SU-DHL-6 (cell line): ENCODE measurements around the gene PMFBP1.

Experiments used
- H2AFZ ChIP-seq: fragments of 200-600 bp; sonication (generic); 2 replicates; pipeline ENCODE4 v1.6.1; 2014; ENCODE audit warnings: low read depth, mild to moderate bottlenecking, moderate library complexity, mixed read lengths, antibody characterized with exemption, low read length; ENCODE audit not compliant: severe bottlenecking
- H3F3A ChIP-seq: fragments of 200-600 bp; shearing (Covaris generic); 2 replicates; pipeline ENCODE4 v1.6.0; 2016; ENCODE audit warnings: antibody characterized with exemption, mild to moderate bottlenecking; ENCODE audit not compliant: insufficient read depth
- H3K27ac ChIP-seq: fragments of 200-600 bp; sonication (generic); 2 replicates; pipeline ENCODE4 v1.5.1; 2016; ENCODE audit warnings: low read depth, mild to moderate bottlenecking, low read length, moderate library complexity, mixed read lengths
- H3K27me3 ChIP-seq: fragments of 200-600 bp; sonication (generic), shearing (Covaris generic); 2 replicates; pipeline ENCODE4 v1.6.0; 2014; ENCODE audit warnings: mild to moderate bottlenecking, low read length
- H3K36me3 ChIP-seq: fragments of 200-600 bp; sonication (generic); 2 replicates; pipeline ENCODE4 v1.6.1; 2014; ENCODE audit warnings: mild to moderate bottlenecking, low read length, mixed read lengths
- H3K4me2 ChIP-seq: fragments of 300-600, 200-600 bp; shearing (Covaris generic), sonication (generic); 2 replicates; pipeline ENCODE4 v1.6.0; 2014; ENCODE audit warnings: low read length, low read depth, mild to moderate bottlenecking; ENCODE audit not compliant: poor library complexity, severe bottlenecking
- H3K4me3 ChIP-seq: fragments of 200-600 bp; sonication (generic); 2 replicates; pipeline ENCODE4 v1.5.1; 2014; ENCODE audit warnings: antibody characterized with exemption, low read length, mild to moderate bottlenecking, mixed read lengths; ENCODE audit not compliant: insufficient read depth, poor library complexity, severe bottlenecking
- H3K79me2 ChIP-seq: fragments of 200-600 bp; sonication (generic); 2 replicates; pipeline ENCODE4 v1.6.1; 2014; ENCODE audit warnings: mild to moderate bottlenecking, low read length, moderate library complexity; ENCODE audit not compliant: insufficient read depth
- H3K9ac ChIP-seq: fragments of 200-600 bp; sonication (generic); 2 replicates; pipeline ENCODE4 v1.7.0; 2014; ENCODE audit warnings: mild to moderate bottlenecking, low read length
- H3K9me2 ChIP-seq: fragments of 200-600 bp; sonication (generic); replicated peaks from 2 replicates; pipeline ENCODE4 v1.6.1; 2014; ENCODE audit warnings: low read length; ENCODE audit not compliant: insufficient read depth
- H3K9me3 ChIP-seq: fragments of 200-600 bp; sonication (generic); 2 replicates; pipeline ENCODE4 v1.6.1; 2014; ENCODE audit warnings: low read length, mixed read lengths; ENCODE audit not compliant: insufficient read depth
- H4K20me1 ChIP-seq: fragments of 200-600 bp; sonication (generic); 2 replicates; pipeline ENCODE4 v1.6.1; 2014; ENCODE audit warnings: low read depth, mild to moderate bottlenecking, antibody characterized with exemption, low read length, moderate library complexity, mixed read lengths
- EZH2phosphoT487 ChIP-seq: fragments of 200-600 bp; sonication (generic), shearing (Covaris generic); conservative IDR thresholded peaks from 2 replicates; pipeline ENCODE4 v1.6.1; 2018; ENCODE audit warnings: mild to moderate bottlenecking, antibody characterized with exemption, low read length, moderate library complexity, mixed read lengths
- TF ChIP-seq, protein P1 (sequence below): fragments of 200-600 bp; sonication (generic); IDR thresholded peaks from one replicate; pipeline ENCODE4 v1.5.1; 2017; ENCODE audit warnings: antibody characterized with exemption, mild to moderate bottlenecking, low read length, moderate library complexity; ENCODE audit not compliant: insufficient read depth, poor library complexity, severe bottlenecking

Gene PMFBP1

DNA sequence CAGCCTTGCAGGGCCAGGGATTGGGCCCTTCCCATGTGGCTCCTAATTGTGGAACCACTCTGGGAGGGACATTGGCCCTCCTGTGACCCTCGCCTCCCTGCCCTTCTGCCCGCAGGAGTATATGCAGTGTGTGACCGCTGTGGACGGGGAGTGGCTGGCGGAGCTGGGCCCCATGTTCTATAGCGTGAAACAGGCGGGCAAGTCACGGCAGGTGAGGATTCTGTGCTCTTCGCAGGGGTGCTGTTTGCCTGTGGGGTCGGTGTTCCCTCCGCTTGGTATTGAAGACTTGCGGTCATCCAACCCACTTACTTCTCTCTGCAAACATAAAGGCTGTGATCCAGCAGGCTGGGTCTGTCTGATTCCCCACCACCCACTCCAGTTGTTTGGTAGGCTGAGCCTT lies 62.7 kb downstream of the PMFBP1 start:
- Histone ChIP-seq H3K4me3 (no peak overlapping the region), H2AFZ (no peak overlapping the region), H3K36me3 (peaks cover 2% of the 10 kb centered on the region; the same call in 1 of the 2 replicates), H3K4me2 (no peak overlapping the region), H3K27ac (no peak overlapping the region), H3K79me2 (no peaks in the 10 kb centered on the region), H3K9me2 (no peaks in the 10 kb centered on the region), H3K9me3 (no peaks in the 10 kb centered on the region), H3K9ac (no peak overlapping the region), H3F3A (no peaks in the 10 kb centered on the region), H4K20me1 (no peaks in the 10 kb centered on the region), H3K27me3 (no peaks in the 10 kb centered on the region)
- no peak for TF ChIP-seq EZH2phosphoT487

DNA sequence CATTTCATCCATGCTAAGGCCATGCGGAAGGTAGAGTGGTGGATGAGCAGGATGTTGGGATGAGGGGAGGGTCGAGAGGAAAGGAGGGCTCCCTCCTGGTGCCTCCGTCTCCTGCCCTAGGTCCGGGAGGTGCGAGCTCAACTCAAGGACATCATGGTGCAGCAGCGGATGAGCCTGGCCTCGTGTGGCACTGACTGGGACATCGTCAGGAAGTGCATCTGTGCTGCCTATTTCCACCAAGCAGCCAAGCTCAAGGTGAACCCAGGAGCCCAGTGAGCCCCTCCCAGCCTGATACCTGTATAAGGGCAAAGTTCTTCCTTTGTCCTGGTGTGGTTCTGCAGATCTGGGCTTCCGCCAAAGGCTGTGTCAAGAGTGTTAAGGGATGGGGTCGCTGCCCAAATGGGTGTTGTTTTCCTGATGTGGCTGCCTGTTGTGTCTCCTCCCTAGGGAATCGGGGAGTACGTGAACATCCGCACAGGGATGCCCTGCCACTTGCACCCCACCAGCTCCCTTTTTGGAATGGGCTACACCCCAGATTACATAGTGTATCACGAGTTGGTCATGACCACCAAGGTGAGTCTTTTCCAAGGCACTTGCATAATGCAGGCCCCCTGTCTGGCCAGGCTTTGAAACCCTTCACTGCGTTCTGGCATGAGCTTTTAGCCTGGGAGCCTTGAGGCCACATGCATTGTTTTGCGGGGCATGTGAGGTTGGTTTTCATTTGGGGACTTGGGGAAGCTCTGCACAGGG lies 63.4 kb downstream of the PMFBP1 start:
- H4K20me1 ChIP-seq = no peaks in the 10 kb centered on the region
- TF ChIP-seq, protein P1, sequence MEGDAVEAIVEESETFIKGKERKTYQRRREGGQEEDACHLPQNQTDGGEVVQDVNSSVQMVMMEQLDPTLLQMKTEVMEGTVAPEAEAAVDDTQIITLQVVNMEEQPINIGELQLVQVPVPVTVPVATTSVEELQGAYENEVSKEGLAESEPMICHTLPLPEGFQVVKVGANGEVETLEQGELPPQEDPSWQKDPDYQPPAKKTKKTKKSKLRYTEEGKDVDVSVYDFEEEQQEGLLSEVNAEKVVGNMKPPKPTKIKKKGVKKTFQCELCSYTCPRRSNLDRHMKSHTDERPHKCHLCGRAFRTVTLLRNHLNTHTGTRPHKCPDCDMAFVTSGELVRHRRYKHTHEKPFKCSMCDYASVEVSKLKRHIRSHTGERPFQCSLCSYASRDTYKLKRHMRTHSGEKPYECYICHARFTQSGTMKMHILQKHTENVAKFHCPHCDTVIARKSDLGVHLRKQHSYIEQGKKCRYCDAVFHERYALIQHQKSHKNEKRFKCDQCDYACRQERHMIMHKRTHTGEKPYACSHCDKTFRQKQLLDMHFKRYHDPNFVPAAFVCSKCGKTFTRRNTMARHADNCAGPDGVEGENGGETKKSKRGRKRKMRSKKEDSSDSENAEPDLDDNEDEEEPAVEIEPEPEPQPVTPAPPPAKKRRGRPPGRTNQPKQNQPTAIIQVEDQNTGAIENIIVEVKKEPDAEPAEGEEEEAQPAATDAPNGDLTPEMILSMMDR = no peak
- TF ChIP-seq EZH2phosphoT487 = no peak
- H3K79me2 ChIP-seq = no peaks in the 10 kb centered on the region
- no peaks in the 10 kb centered on the region for H3K9me2 ChIP-seq
- H3K9me3 ChIP-seq = no peaks in the 10 kb centered on the region
- no peaks in the 10 kb centered on the region for H3K27me3 ChIP-seq
- H3K27ac ChIP-seq = no peak overlapping the region
- no peak overlapping the region for H3K4me3 ChIP-seq
- no peak overlapping the region for H3K9ac ChIP-seq
- H3F3A ChIP-seq = no peaks in the 10 kb centered on the region
- H3K4me2 ChIP-seq = no peak overlapping the region
- H3K36me3 ChIP-seq = peaks cover 2% of the 10 kb centered on the region; the same call in 1 of the 2 replicates
- no peak overlapping the region for H2AFZ ChIP-seq

DNA sequence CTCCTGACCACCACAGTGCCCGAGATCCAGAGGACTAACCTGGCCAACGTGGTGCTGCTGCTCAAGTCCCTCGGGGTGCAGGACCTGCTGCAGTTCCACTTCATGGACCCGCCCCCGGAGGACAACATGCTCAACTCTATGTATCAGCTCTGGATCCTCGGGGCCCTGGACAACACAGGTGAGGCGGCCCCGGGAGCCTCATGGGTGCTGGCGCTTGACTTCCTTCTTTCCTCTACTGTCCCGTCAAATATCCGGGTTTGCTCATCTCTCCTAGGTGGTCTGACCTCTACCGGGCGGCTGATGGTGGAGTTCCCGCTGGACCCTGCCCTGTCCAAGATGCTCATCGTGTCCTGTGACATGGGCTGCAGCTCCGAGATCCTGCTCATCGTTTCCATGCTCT lies 64.6 kb downstream of the PMFBP1 start:
- TF ChIP-seq, protein P1 = no peak
- no peak for TF ChIP-seq EZH2phosphoT487
- no peak overlapping the region for H3K27ac ChIP-seq
- no peaks in the 10 kb centered on the region for H3F3A ChIP-seq

GRCh38 chr16:72105978-72106377 lies 66.0 kb downstream of the PMFBP1 start:
- Histone ChIP-seq H3F3A (no peaks in the 10 kb centered on the region), H4K20me1 (no peaks in the 10 kb centered on the region), H3K9me3 (no peaks in the 10 kb centered on the region), H3K9me2 (no peaks in the 10 kb centered on the region), H3K79me2 (no peaks in the 10 kb centered on the region), H3K4me3 (no peak overlapping the region), H2AFZ (no peak overlapping the region), H3K36me3 (peaks cover 6% of the 10 kb centered on the region; the same call in 1 of the 2 replicates), H3K4me2 (no peak overlapping the region), H3K27me3 (no peaks in the 10 kb centered on the region), H3K27ac (no peak overlapping the region), H3K9ac (no peak overlapping the region)
- TF ChIP-seq EZH2phosphoT487 = no peak
- TF ChIP-seq, protein P1 = no peak

More for the DNA sequence above, 64.6 kb downstream of the PMFBP1 start:
- Histone ChIP-seq H3K9me2 (no peaks in the 10 kb centered on the region), H3K9me3 (no peaks in the 10 kb centered on the region), H3K27me3 (no peaks in the 10 kb centered on the region), H3K36me3 (peaks cover 6% of the 10 kb centered on the region; the same call in 1 of the 2 replicates), H3K9ac (no peak overlapping the region), H4K20me1 (no peaks in the 10 kb centered on the region), H2AFZ (no peak overlapping the region), H3K4me2 (no peak overlapping the region), H3K79me2 (no peaks in the 10 kb centered on the region), H3K4me3 (no peak overlapping the region)
